ENCODE data around the gene ANKMY1. TPM values are rescaled to one million over a fixed set of nuclear protein-coding genes. Genes with fewer than 3 reads are reported as not detected.

ANKMY1 gene
- total RNA-seq, 4 donors from 2014 or later: 15.1 to 64.0 (median 27.5) TPM

DNA sequence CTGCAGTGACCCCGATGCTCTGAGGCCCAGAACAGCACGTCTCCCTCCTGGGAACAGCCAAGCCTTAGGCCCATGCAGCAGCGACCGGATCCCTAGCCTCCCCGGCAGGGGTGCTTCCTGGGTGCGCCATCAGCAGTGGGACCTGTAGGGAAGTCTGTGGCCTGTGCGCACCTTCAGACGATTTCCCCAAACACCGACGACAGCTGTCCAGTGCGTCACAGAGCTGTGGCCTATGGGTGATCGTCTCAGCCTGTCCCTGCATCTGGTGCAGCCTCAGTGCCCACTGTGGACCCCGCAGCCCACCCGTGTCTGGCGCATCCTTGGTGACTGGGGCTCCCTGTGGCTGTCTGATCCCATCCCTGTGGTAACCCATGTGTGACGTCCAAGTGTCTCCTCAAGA lies 113.3 kb downstream of the ANKMY1 start:
- intact Hi-C loops (cut with DNase I; ENCODE audit: low total_unique reads) (no loop called here), in situ Hi-C loops (cut with MboI; ENCODE audit: low pct_ligation_motif_present in 1 of 4, low pct_unique_long_range_greater_than_20kb in 1 of 4, low sequenced_read_pairs in 3 of 4) (loop anchor here in 1 of 4 donors (25.0 kb wide), 1 partner anchor 207 kb away; no protein-coding TSS in a partner anchor)
- Histone ChIP-seq H3K36me3 (no peaks in the 10 kb centered on the region), H3K4me3 (no peak overlapping the region), H3K27ac (no peak overlapping the region), H3K27me3 (peaks cover 6% of the 10 kb centered on the region), H3K9me3 (no peaks in the 10 kb centered on the region), H3K4me1 (no peaks in the 10 kb centered on the region)
- WGBS, 2 donors (ENCODE audit: low coverage in 1 of 2): 88 to 90% methylated on average over 4 to 5 of the region's 16 CpGs
- TF ChIP-seq POLR2AphosphoS5 (IDR thresholded peaks at IDR 0.05): no peak
- no peak for TF ChIP-seq EP300 (IDR thresholded peaks at IDR 0.05; ENCODE audit: low read depth)
- TF ChIP-seq, protein P1, sequence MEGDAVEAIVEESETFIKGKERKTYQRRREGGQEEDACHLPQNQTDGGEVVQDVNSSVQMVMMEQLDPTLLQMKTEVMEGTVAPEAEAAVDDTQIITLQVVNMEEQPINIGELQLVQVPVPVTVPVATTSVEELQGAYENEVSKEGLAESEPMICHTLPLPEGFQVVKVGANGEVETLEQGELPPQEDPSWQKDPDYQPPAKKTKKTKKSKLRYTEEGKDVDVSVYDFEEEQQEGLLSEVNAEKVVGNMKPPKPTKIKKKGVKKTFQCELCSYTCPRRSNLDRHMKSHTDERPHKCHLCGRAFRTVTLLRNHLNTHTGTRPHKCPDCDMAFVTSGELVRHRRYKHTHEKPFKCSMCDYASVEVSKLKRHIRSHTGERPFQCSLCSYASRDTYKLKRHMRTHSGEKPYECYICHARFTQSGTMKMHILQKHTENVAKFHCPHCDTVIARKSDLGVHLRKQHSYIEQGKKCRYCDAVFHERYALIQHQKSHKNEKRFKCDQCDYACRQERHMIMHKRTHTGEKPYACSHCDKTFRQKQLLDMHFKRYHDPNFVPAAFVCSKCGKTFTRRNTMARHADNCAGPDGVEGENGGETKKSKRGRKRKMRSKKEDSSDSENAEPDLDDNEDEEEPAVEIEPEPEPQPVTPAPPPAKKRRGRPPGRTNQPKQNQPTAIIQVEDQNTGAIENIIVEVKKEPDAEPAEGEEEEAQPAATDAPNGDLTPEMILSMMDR (IDR thresholded peaks at IDR 0.05): no peak
- TF ChIP-seq POLR2A (IDR thresholded peaks at IDR 0.05): no peak
- no peak for DNase-seq

DNA sequence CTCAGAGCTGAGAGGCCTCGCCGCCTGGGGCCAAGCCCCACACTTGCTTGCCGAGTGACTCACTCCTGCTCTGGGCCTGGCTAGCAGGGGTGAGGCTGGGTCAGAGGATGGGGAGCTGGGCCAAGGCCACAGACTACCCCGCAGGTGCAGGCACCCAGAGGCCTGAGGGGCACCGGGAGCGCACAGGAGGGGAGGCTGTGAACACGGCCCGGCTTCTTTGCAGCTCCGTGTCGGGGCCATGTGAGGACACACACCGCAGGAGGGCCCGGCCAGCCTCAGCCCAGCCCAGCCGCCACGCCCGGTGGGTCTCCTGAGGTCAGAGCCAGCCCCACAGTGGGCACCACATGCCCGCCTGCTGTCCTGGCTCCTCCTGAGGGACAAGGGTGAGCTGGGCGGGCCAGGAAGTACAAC lies 113.9 kb downstream of the ANKMY1 start:
- Histone ChIP-seq H3K27me3 (peaks cover 4% of the 10 kb centered on the region), H3K4me3 (no peak overlapping the region), H3K27ac (no peak overlapping the region), H3K4me1 (no peaks in the 10 kb centered on the region), H3K9me3 (no peaks in the 10 kb centered on the region), H3K36me3 (no peaks in the 10 kb centered on the region)
- no peak for TF ChIP-seq POLR2AphosphoS5 (IDR thresholded peaks at IDR 0.05)
- TF ChIP-seq, protein P1 (IDR thresholded peaks at IDR 0.05): no peak
- TF ChIP-seq EP300 (IDR thresholded peaks at IDR 0.05; ENCODE audit: low read depth): no peak
- no peak for TF ChIP-seq POLR2A (IDR thresholded peaks at IDR 0.05)
- WGBS, 2 donors (ENCODE audit: low coverage in 1 of 2): 90% methylated on average over 14 of the region's 17 CpGs; no CpG with 5 or more reads in 1 of the 2 donors
- in situ Hi-C loops (cut with MboI; ENCODE audit: low pct_ligation_motif_present in 1 of 4, low pct_unique_long_range_greater_than_20kb in 1 of 4, low sequenced_read_pairs in 3 of 4): loop anchor here in 1 of 4 donors (25.0 kb wide), 1 partner anchor 207 kb away; no protein-coding TSS in a partner anchor
- DNase-seq: no peak
- intact Hi-C loops (cut with DNase I; ENCODE audit: low total_unique reads): no loop called here

DNA sequence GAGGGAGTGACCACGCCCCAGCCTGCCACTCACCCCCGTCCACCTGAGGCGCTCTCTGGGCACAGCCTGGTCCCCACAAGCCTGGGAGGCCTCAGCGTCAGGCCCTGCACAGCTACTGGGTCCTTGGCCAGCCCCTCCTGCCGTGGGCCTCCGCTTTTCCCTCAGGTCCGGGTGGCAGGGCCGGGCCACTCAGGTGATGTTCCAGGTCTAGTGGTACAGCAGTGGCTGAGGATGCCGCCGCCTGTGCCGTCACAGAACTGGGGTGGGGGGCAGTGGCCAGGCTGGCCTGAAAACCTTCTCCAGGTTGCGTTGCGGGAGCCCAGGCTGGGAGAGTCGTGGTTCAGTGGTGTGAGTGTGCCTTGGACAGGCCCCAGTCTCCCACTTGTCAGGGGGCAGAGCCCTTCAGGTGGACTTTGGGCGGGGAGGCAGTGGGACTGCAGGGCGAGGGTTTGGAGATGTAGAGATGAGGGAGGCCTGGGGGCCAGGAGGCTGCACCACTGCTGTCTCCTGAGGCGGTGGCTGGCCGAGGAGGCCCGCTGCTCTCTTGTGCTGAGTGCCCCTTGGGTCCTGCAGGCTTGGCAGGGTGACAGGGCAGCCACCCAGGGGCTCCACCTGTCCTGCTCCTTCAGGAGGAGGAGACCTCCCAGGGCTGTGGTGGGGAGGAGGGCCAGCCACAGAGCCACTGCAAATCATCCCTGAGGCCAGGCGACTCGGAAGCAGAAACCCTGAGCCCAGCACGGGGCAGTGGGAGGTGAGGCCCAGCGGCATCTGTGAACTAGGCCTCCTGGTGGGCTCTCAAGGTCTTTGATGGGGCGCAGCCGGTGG lies 114.7 kb downstream of the ANKMY1 start:
- Histone ChIP-seq H3K4me1 (peaks cover 0 to 5% (median under 1%) of the 10 kb centered on the region in 4 donors), H3K4me3 (no peak overlapping the region), H3K27me3 (no peaks in the 10 kb centered on the region), H3K27ac (no peak overlapping the region), H3K9me3 (no peaks in the 10 kb centered on the region), H3K36me3 (no peaks in the 10 kb centered on the region)
- TF ChIP-seq POLR2A (IDR thresholded peaks at IDR 0.05) (no peak), POLR2AphosphoS5 (IDR thresholded peaks at IDR 0.05) (no peak), EP300 (IDR thresholded peaks at IDR 0.05; ENCODE audit: low read depth) (no peak)
- TF ChIP-seq, protein P1 (IDR thresholded peaks at IDR 0.05): no peak
- DNase-seq: no peak
- intact Hi-C loops (cut with DNase I; ENCODE audit: low total_unique reads): no loop called here
- WGBS, 2 donors (ENCODE audit: low coverage in 1 of 2): 84% methylated on average over 21 of the region's 25 CpGs; no CpG with 5 or more reads in 1 of the 2 donors
- in situ Hi-C loops (cut with MboI; ENCODE audit: low pct_ligation_motif_present in 1 of 4, low pct_unique_long_range_greater_than_20kb in 1 of 4, low sequenced_read_pairs in 3 of 4): loop anchor here in 1 of 4 donors (25.0 kb wide), 1 partner anchor 206 kb away; no protein-coding TSS in a partner anchor

DNA sequence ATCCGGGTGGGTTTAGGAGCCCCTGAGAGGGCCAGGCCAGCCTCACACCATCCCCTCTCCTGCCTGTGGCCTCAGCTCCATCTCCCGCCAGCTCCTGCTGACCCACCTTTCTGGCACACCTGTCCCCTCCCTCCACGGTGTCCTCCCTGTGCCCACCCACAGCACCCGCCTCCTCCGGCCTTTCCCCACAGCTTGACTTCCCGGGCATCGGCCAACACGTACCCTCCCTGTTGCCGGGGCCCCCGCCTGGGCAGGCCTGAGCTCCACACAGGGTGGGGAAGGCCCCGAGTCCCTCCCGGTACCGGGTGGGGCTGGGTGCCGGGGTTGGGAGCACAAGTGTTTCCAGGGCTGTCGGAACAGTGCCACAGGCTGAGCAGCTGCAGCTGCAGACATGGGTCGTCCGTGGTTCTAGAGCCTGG lies 115.8 kb downstream of the ANKMY1 start:
- Histone ChIP-seq H3K9me3 (no peaks in the 10 kb centered on the region), H3K36me3 (no peaks in the 10 kb centered on the region), H3K4me3 (no peak overlapping the region), H3K27ac (no peak overlapping the region), H3K4me1 (peaks cover under 1 to 10% (median 7%) of the 10 kb centered on the region in 4 donors), H3K27me3 (peaks cover 11% of the 10 kb centered on the region)
- TF ChIP-seq POLR2A (IDR thresholded peaks at IDR 0.05) (no peak), EP300 (IDR thresholded peaks at IDR 0.05; ENCODE audit: low read depth) (no peak), POLR2AphosphoS5 (IDR thresholded peaks at IDR 0.05) (no peak)
- TF ChIP-seq, protein P1 (IDR thresholded peaks at IDR 0.05): no peak
- DNase-seq: no peak
- WGBS, 2 donors (ENCODE audit: low coverage in 1 of 2): 74% methylated on average over 17 of the region's 17 CpGs; no CpG with 5 or more reads in 1 of the 2 donors
- in situ Hi-C loops (cut with MboI; ENCODE audit: low pct_ligation_motif_present in 1 of 4, low pct_unique_long_range_greater_than_20kb in 1 of 4, low sequenced_read_pairs in 3 of 4) (loop anchor here in 1 of 4 donors (25.0 kb wide), 1 partner anchor 205 kb away; no protein-coding TSS in a partner anchor), intact Hi-C loops (cut with DNase I; ENCODE audit: low total_unique reads) (no loop called here)
